Measurements from ENCODE around the gene RGS7.

GRCh38 chr1:241208910-241209379, 148.1 kb downstream of the RGS7 start:
- TF ChIP-seq EP300 (IDR thresholded peaks at IDR 0.05) (no peak), CTCF (IDR thresholded peaks at IDR 0.05) (no peak), POLR2A (IDR thresholded peaks at IDR 0.05) (no peak)

Data from gastroesophageal sphincter (tissue), 3 donors.